Measurements from ENCODE around the gene ZDHHC22. TPM values are rescaled to one million over a fixed set of nuclear protein-coding genes. Genes with fewer than 3 reads are reported as not detected.

The ZDHHC22 gene
- total and polyA plus RNA-seq, 7 donors, result 0.01 to 0.04 TPM; not detected in 5

DNA sequence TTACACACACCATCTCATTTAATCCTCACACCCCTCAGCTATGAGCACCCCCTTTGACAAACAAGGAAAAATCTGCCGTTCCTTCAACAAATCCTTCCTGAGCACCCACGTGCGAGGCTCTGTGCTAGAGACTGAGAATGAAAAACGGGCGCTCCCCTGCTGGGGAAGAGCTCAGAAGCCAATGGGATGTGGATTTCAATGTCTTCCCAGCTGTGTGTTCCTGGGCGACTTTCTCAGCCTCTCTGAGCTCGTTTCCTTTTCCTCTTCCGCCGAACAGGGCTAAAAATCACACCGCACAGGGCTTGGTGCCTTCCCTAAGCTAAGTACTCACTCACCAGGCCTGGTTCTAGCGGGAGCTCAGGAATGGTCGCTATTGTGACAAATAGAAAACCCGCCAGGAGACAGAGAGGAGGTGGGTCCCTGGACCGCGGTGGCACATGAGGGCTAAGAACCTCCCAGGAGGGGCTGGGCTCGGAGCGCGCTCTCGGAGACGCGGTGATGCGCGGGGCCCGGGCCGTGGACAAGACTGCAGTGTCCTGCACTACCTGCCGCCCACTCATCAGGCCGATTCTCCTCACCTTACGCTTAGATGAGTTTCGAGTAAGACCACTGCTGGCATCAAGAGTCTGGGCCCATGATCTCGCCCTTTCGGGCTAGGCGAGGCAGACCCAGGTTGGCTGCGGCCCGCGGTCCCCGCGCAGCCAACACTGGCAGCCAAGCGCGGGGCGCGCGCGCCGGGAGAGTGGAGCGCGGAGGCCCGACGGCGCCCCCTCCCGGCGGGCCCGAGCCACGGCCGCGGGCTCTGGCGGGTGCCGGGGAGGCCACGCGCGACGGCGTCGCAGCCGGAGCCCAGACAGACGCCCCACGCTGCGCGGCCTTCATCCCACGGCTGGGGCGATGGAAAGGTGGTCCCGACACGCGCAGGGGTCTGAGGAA lies 17.0 kb downstream of the ZDHHC22 start:
- Histone ChIP-seq H3K4me1 (peaks cover 39% of the 10 kb centered on the region), H3K27me3 (ENCODE audit: insufficient read depth in 3 of 3, low read length in 2 of 3) (no peaks in the 10 kb centered on the region), H3K27ac (no peak overlapping the region), H3K9me3 (no peaks in the 10 kb centered on the region), H3K36me3 (ENCODE audit: insufficient read depth in 1 of 2, low read depth in 1 of 2) (peaks cover 0 to 13% of the 10 kb centered on the region in 2 donors), H3K4me3 (peak overlapping the region; percentile 65)
- intact Hi-C loops (cut with DNase I), result no loop called here
- ATAC-seq (peak; percentile 81 to 87 (median 84)), DNase-seq (peak; percentile 62 to 77)
- WGBS, 3 donors, result 7 to 11% (median 9%) methylated on average over 47 to 73 of the region's 73 CpGs
- TF ChIP-seq, protein P1, sequence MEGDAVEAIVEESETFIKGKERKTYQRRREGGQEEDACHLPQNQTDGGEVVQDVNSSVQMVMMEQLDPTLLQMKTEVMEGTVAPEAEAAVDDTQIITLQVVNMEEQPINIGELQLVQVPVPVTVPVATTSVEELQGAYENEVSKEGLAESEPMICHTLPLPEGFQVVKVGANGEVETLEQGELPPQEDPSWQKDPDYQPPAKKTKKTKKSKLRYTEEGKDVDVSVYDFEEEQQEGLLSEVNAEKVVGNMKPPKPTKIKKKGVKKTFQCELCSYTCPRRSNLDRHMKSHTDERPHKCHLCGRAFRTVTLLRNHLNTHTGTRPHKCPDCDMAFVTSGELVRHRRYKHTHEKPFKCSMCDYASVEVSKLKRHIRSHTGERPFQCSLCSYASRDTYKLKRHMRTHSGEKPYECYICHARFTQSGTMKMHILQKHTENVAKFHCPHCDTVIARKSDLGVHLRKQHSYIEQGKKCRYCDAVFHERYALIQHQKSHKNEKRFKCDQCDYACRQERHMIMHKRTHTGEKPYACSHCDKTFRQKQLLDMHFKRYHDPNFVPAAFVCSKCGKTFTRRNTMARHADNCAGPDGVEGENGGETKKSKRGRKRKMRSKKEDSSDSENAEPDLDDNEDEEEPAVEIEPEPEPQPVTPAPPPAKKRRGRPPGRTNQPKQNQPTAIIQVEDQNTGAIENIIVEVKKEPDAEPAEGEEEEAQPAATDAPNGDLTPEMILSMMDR (IDR thresholded peaks at IDR 0.05), result peak; percentile 88

DNA sequence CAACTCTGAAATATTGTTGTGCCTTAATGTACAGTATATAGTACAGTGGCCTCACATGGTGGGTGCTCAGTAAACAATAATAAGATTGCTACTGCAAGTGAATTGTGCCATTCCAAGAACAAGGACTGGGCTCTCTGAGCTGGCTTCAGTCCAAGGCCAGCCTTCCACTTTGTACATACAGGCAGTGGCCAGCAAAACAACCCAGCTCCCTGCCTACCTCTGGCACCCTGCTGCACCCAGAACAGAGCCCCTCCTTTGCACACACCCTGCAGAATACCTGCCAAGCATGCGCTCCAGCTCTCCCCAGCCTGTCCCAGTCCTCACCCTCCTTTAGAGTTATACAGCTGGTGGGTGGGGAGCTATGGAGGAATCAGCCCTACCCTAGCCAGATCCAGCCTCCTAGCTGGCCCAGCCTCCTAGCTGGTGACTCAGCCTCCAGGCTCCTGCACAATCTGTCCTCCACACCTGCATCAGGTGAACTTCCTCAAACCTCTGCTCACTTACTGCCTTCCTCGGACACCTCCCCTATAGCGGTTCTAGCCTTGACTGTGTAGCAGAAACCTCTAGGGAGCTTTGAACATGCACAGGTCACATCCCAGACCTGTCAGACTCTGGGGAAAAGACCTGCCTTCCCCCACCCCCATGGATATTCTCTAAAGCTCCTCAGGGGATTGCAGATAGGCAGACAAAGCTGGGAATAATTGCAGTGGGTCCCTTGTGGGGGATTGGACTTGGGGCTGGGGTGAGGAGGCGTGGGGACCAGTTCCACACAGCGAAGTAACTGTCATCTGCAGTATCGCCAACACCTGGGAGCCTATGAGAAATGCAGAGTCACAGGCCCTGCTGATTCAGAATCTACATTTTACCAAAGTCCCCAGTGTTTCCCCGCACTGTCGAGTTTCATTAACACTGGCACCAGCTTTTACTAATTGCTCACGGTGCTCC lies 17.9 kb downstream of the ZDHHC22 start:
- TF ChIP-seq, protein P1 (IDR thresholded peaks at IDR 0.05), result no peak
- peak in 1 of 2 donors; percentile 69 for DNase-seq
- 77 to 89% (median 82%) methylated on average over 9 of the region's 9 CpGs for WGBS, 3 donors
- peaks cover 0 to 23% of the 10 kb centered on the region in 2 donors for H3K36me3 ChIP-seq (ENCODE audit: insufficient read depth in 1 of 2, low read depth in 1 of 2)
- H3K4me1 ChIP-seq, result peaks cover 40% of the 10 kb centered on the region
- no peaks in the 10 kb centered on the region for H3K27me3 ChIP-seq (ENCODE audit: insufficient read depth in 3 of 3, low read length in 2 of 3)
- H3K4me3 ChIP-seq, result no peak overlapping the region
- ATAC-seq, result peak in 3 of 4 donors; percentile 13 to 41 (median 26)
- peak overlapping the region; percentile 73 for H3K27ac ChIP-seq
- no peaks in the 10 kb centered on the region for H3K9me3 ChIP-seq
- intact Hi-C loops (cut with DNase I), result no loop called here

DNA sequence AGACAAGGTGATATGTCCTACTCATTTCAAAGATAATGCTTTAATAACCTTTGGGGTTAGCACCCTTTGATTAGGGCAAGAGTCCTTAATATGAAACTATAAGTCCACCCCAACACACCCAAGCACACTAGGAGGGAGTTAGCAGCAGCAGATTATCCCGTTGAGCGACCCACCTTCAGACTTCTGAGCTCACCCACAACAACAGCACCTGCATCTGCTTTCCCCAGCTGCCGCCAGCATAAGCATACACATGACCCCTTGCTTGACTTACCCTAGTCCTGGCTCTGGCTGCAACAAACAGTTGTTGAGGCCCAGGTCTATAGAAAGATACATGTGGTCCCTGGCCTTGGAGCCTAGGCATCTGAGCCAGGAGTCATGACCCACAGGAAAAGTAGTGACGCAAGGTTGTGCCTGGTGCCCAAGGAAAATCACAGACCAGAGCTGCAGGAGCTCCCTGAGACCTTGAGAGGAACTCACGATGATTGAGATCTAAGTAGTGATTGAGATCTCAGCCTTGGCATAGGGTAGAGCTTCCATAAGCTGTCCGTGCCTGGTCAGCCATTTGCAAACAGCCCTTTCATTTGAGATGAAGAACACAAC lies 19.0 kb downstream of the ZDHHC22 start:
- peak overlapping the region; percentile 73 for H3K27ac ChIP-seq
- WGBS, 3 donors, result 67 to 88% (median 83%) methylated on average over 6 of the region's 6 CpGs

More for the DNA sequence above, 19.0 kb downstream of the ZDHHC22 start:
- peaks cover 0 to 32% of the 10 kb centered on the region in 2 donors for H3K36me3 ChIP-seq (ENCODE audit: insufficient read depth in 1 of 2, low read depth in 1 of 2)
- ATAC-seq, result peak in 1 of 4 donors; percentile 9
- no peaks in the 10 kb centered on the region for H3K9me3 ChIP-seq
- TF ChIP-seq, protein P1 (IDR thresholded peaks at IDR 0.05), result no peak
- peaks cover 51% of the 10 kb centered on the region for H3K4me1 ChIP-seq
- intact Hi-C loops (cut with DNase I), result no loop called here
- no peaks in the 10 kb centered on the region for H3K27me3 ChIP-seq (ENCODE audit: insufficient read depth in 3 of 3, low read length in 2 of 3)
- no peak for DNase-seq
- no peak overlapping the region for H3K4me3 ChIP-seq

All from psoas muscle (tissue), 8 donors.